Glomerular endothelial cell (primary cell): Measurements from ENCODE around the gene ZSCAN22. TPM values are rescaled to one million over a fixed set of nuclear protein-coding genes. Genes with fewer than 3 reads are reported as not detected.
A peak's percentile ranks its signal among the peaks of the same experiment; 100 is the strongest.
"Not testable (repeated sequence)": the region's sequence is repeated elsewhere in the genome, so short reads cannot be mapped to it uniquely, and the experiment has no call there.

ENCODE experiments used
- DNase-seq: peaks from one replicate; pipeline ENCODE4 v3.0.0-alpha.2; 2011; ENCODE audit warnings: low read depth, low spot score; ENCODE audit errors: extremely low read depth
- total RNA-seq: library from RNA; depleted of rRNA; stranded (reverse); fragments of >200 nt; gene quantifications from 2 replicates; pipeline ENCODE4 v1.2.3, GENCODE V29; 2015

ZSCAN22 gene
- 1.8 and 3.5 TPM in 2 replicates for total RNA-seq

- DNase-seq, result peak; percentile 77
Observed at GRCh38 chr19:58326914-58327726, at the start of gene ZSCAN22. TSS of gene ZSCAN22 (plus strand) at chr19:58326994. CDS start at chr19:58334803, 7,809 bp downstream.

GRCh38 chr19:58277197-58277596, 49.6 kb upstream of the ZSCAN22 start:
- no peak for DNase-seq

DNA sequence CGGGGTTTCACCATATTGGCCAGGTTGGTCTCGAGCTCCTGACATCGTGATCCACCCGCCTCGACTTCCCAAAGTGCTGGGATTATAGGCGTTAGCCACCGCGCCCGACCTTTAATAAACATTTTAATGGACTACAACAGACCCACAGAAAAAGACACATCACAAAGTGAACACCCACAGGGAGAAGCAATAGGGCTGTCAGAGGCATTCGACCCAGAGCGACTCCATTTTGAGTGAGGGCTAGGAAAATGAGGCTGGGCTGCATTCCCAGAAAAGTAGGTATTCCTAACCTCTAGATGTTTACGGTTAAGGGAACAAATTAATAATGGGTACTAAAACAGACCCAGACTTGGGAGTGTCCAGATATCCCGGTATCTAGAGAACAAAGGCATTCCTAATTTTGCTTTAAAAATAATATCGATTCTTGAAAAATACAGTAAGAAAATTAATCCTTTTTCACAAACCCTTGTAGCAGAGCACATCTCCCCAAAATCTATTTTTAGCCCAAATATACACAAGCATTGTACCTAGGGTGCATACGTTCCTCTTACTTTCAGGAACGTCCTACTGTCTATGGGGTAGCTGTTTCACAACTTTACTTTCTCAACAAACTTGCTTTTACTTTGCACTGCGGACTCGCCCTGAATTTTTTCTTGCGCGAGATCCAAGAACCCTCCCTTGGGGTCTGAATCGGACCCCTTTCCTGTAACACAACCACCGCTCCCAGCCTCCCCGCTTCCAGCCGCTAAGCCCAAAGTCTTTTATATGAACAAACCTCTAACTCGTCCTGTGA, 48.9 kb upstream of the ZSCAN22 start:
- DNase-seq, result no peak

- DNase-seq, result peak; percentile 88
Observed at GRCh38 chr19:58278541-58279041, 48.2 kb upstream of the ZSCAN22 start, which contains the start of gene ZNF8. TSS of gene ZNF8 (plus strand) at chr19:58278955. CDS start at chr19:58279082, 127 bp downstream.

- peak; percentile 37 for DNase-seq
Observed at GRCh38 chr19:58279042-58279924, 47.5 kb upstream of the ZSCAN22 start.

GRCh38 chr19:58279925-58280316, 46.9 kb upstream of the ZSCAN22 start:
- no peak for DNase-seq

- DNase-seq, result no peak
Observed at GRCh38 chr19:58284199-58284598, 42.6 kb upstream of the ZSCAN22 start.

GRCh38 chr19:58291943-58292342, 34.9 kb upstream of the ZSCAN22 start:
- no peak for DNase-seq

- DNase-seq, result no peak
Observed at GRCh38 chr19:58294743-58295374, 31.9 kb upstream of the ZSCAN22 start.

- DNase-seq, result no peak
Observed at GRCh38 chr19:58296104-58296503, 30.7 kb upstream of the ZSCAN22 start.

DNA sequence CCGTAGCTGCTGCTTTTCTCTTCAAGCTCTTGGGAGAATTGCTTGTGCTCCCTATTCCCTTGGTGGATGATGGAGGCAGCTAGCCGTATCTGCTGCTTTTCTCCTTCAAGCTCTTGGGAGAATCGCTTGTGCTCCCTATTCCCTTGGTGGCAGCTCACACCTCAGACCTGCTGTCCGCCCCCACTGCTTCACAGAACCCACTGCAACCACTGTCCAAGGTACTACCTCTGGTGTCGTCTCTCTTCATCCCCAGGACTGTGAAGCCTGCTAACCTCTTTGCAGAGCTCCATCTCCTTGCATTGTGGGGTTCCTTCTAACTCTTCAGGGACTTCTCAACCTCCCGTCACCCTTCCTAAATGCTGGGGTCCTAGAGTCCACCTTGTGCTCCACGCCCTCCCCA, 26.2 kb upstream of the ZSCAN22 start:
- no peak for DNase-seq

- DNase-seq, result no peak
Observed at GRCh38 chr19:58304255-58304654, 22.5 kb upstream of the ZSCAN22 start.

DNA sequence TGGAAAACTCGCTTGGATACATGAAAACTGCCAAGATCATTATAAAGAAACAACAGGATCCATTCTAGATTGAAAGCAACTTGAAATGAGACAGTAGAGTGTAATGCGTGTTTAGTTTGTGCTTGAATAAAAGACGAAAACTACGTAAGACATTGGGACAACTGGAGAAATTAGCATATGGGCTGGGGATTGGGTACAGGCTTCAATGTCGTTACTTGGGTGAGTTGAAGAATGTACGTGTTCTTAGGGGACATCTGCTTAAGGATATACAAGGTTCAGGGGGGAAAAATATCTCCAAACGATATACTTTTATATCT, 22.1 kb upstream of the ZSCAN22 start:
- DNase-seq, result peak; percentile 22

DNA sequence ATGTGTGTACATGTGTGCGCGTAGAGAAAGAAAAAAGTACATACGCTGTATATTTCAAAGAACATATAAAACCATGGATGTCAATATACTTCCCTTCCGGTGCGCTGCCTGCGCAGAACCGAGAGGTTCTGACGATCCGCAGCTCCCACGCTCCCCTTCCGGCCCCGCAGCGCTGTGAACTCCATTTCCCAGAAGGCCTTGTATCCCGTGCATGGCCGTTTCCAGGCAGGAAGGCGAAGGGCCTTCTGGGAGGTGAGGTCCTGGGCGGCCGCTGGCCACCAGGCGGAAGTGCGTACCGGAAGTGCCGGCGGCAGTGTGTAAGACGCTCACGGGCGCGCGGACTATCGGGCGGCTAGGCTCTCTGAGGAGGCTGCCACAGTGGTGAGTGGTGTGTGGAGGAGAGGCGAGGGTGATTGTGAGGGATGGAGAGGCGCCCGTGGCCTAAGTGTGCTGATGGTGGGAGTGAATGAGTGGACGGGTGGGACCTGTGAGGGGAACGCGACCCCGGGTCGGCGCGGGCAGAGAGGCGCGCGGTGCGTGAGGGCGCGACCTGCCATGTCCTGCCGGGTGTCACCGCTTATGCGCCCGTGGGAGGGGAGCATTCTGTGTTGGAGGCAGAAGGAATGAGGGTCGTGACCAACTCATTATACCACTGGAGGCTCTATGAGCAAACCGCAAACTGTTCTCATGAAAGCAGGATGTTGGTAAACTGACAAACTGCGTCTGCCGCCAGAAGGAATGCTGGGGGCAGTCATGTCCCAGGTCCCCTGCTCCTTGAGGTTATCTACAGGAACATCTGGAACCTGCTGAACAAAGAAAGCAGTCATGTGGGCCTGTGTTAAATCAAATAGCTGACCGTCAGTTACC, 21.5 kb upstream of the ZSCAN22 start, which contains the start of gene ERVK3-1:
Gene ERVK3-1 (plus strand): TSS at position 313 of the 867 bp plus-strand sequence. CDS start 6,792 bp downstream, outside the sequence.
- DNase-seq, result peak; percentile 79

GRCh38 chr19:58305932-58306323, 20.9 kb upstream of the ZSCAN22 start:
- no peak for DNase-seq

GRCh38 chr19:58307736-58308135, 19.1 kb upstream of the ZSCAN22 start:
- DNase-seq, result no peak

DNA sequence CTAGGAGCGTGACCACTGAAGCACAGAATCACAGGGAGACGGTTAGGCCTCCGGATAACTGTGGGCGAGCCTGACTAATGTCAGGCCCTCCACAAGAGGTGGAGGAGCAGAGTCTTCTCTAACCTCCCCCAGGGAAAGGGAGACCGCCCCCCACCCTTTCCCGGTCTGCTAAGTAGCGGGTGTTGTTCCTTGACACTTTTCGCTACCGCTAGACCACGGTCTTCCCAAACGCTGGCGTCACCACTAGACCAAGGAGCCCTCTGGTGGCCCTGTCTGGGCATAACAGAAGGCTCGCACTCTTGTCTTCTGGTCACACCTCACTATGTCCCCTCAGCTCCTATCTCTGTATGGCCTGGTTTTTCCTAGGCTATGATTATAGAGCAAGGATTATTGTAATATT, 16.1 kb upstream of the ZSCAN22 start:
- not testable (repeated sequence) for DNase-seq

DNA sequence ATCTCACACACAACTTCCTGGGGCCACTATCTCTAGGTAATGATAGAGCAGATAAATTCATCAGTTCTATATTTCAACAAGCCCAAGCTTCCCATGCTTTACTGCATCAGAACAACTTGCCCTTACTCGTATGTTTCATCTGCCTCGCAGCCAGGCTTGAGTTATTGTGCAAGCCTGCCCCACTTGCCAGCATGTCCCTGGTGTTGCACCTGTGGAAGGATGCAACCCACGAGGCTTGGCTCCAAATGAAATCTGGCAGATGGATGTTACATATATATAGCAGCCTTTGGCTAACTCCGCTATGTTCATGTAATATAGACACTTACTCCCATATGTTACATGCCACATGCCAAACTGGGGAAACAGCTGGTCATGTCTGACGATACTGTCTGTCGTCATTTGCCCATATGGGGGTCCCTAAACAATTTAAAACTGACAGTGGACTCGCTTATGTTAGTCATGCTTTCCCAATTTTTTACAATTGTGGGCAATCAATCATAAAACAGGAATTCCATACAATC, 15.4 kb upstream of the ZSCAN22 start:
- no peak for DNase-seq

- DNase-seq, result no peak
Observed at GRCh38 chr19:58315580-58315979, 11.2 kb upstream of the ZSCAN22 start.
